Cardiac muscle cell (in vitro differentiated cells and primary cell): ENCODE results near the gene ACTN1. TPM values are rescaled to one million over a fixed set of nuclear protein-coding genes. Genes with fewer than 3 reads are reported as not detected.
A peak's percentile ranks its signal among the peaks of the same experiment; 100 is the strongest.

Experiments
- DNase-seq, 2 donors: peaks; one replicate each; pipeline versions ENCODE4 v3.0.0 to v3.0.0-alpha.2; 2010 to 2017; ENCODE audit warnings: low read depth in 1 of 2, low spot score in 1 of 2
- H3K27ac ChIP-seq: fragments of 200-600 bp; sonication (generic); 2 replicates; pipeline ENCODE4 v1.5.1; 2016
- H3K27me3 ChIP-seq: fragments of 200-600 bp; sonication (generic); 2 replicates; pipeline ENCODE4 v1.6.0; 2016; ENCODE audit warnings: control low read depth
- H3K36me3 ChIP-seq: fragments of 200-600 bp; sonication (generic); 2 replicates; pipeline ENCODE4 v1.5.1; 2016; ENCODE audit warnings: control low read depth
- H3K4me1 ChIP-seq: fragments of 200-600 bp; sonication (generic); 2 replicates; pipeline ENCODE4 v1.8.1; 2017; ENCODE audit warnings: low read depth, mild to moderate bottlenecking, mixed run types
- H3K4me3 ChIP-seq: fragments of 200-600 bp; sonication (generic); 2 replicates; pipeline ENCODE4 v1.5.1; 2016; ENCODE audit warnings: mild to moderate bottlenecking
- H3K9me3 ChIP-seq: fragments of 200-600 bp; sonication (generic); 2 replicates; pipeline ENCODE4 v1.5.1; 2017; ENCODE audit warnings: low read depth, mild to moderate bottlenecking, control low read depth
- polyA plus RNA-seq: library from polyadenylated mRNA; unstranded; fragments of >200 nt; fragmentation: Nextera tagmentation; extraction: Ambion mirVana; gene quantifications from 2 replicates; pipeline ENCODE4 v1.2.1, GENCODE V29; 2016
- total RNA-seq: library from RNA; depleted of rRNA; stranded (reverse); fragments of >200 nt; gene quantifications from 2 replicates; pipeline ENCODE4 v1.2.3, GENCODE V29; 2016
- TF ChIP-seq, protein P1 (sequence below): IDR thresholded peaks from 2 replicates; pipeline ENCODE4 v1.5.1; 2012; ENCODE audit warnings: low read depth, mild to moderate bottlenecking, low read length

ACTN1 gene
- total and polyA plus RNA-seq, 2 experiments from 2014 or later: 167 to 202 TPM

DNA sequence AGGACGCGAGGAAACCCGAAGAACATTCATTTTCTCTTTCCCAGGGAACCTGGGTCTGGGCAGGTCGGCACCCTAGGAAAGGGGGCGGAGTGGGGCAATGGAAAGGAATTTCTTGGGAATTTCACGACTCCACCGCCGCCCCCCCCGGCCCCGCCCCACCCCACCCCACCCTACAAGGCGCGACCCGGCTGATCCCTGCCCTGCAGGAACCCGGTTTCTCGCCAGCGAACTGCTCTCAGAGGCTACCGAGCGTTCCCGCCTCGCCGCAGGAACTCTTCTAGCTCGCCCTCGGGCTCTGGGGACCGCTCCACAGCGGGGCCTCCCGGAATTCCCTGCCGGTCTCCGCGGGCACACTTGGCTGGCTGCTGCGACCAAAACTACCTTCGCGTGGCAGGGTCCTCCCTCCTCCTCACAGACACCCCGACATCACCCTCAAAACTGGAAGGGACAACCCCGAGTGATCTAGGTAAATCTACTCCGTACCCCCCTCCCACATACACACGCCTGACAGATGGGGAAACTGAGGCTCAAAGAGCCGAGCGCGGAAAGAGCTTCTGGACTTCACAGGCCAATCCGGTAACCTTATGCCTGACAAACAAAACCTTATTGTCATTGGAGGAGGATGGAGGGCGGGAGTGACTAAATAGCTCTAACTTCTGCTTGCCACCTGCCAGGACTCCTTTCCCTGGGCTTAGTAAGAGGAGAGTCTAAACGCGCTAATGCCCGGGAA, 785 bp upstream of the ACTN1 start:
- H3K4me1 ChIP-seq: peaks cover 11% of the 10 kb centered on the region
- H3K27ac ChIP-seq: peak overlapping the region; percentile 98
- TF ChIP-seq, protein P1, sequence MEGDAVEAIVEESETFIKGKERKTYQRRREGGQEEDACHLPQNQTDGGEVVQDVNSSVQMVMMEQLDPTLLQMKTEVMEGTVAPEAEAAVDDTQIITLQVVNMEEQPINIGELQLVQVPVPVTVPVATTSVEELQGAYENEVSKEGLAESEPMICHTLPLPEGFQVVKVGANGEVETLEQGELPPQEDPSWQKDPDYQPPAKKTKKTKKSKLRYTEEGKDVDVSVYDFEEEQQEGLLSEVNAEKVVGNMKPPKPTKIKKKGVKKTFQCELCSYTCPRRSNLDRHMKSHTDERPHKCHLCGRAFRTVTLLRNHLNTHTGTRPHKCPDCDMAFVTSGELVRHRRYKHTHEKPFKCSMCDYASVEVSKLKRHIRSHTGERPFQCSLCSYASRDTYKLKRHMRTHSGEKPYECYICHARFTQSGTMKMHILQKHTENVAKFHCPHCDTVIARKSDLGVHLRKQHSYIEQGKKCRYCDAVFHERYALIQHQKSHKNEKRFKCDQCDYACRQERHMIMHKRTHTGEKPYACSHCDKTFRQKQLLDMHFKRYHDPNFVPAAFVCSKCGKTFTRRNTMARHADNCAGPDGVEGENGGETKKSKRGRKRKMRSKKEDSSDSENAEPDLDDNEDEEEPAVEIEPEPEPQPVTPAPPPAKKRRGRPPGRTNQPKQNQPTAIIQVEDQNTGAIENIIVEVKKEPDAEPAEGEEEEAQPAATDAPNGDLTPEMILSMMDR: no peak
- no peaks in the 10 kb centered on the region for H3K27me3 ChIP-seq
- DNase-seq: peak in 1 of 2 donors; percentile 62
- H3K4me3 ChIP-seq: peak overlapping the region; percentile 71
- H3K9me3 ChIP-seq: no peaks in the 10 kb centered on the region
- H3K36me3 ChIP-seq: no peaks in the 10 kb centered on the region

DNA sequence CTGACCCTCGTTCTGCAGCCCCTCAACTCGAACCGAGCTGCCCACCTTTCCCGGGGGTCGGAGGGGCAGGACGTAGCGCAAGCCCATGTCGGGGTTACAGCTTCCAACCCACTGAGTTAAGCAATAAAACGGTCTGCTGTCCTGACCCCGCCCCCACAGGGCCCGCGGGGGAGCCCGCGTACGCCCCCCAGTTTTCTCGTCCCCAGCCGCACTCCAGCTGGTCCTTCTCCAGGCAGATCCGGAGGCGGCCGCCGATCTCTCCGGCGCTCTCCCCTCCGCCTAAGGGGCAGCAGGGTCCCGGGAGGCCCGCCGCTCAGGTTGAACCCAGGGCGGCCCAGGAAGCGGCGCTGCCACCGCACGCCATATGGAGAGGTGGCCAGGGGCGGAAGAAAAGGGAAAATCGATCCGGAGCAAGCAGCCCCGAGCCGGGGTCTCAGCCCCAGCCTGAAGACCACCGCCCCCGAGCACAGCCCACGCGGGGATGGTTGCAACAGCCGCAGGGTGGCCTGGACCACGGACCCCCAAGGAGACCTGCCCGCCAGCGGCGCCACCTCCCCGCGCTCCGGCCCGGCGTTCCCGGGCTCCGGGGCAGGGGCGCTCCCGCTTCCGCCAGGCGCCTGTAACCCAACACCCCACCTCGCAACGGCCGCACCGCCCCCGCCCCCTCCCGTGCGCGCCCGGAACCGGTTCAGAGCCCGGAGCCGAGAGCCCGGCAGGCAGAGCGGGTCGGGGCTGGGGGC, 760 bp downstream of the ACTN1 start:
- H3K36me3 ChIP-seq: no peaks in the 10 kb centered on the region
- peak overlapping the region; percentile 98 for H3K27ac ChIP-seq
- H3K4me3 ChIP-seq: peak overlapping the region; percentile 71
- no peaks in the 10 kb centered on the region for H3K9me3 ChIP-seq
- H3K27me3 ChIP-seq: no peaks in the 10 kb centered on the region
- TF ChIP-seq, protein P1: no peak
- H3K4me1 ChIP-seq: peaks cover 11% of the 10 kb centered on the region
- peak; percentile 77 to 86 for DNase-seq

DNA sequence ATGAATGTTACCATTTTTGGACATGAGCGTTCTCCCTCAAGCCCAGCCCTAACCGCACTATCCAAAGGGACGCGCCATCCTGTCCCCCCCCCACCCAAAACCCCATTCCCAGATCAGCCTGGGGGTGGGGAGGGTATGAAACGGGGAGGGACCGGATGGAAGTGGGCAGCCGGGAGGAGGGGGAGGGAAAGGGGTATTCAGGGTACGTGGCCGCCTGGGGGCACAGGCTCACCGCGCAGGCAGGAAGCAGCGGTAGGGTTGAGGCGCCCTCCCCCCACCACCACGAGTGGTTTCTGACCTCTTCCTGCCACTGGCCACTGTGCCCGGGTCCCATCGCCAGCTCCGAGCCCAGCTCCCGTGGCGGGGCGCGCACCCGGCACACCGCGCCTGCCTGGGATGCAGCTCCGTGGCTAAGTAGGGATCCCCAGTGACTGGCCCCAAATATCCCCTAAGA, 1.4 kb downstream of the ACTN1 start:
- Histone ChIP-seq H3K4me3 (peak overlapping the region; percentile 71), H3K27me3 (no peaks in the 10 kb centered on the region), H3K9me3 (no peaks in the 10 kb centered on the region), H3K36me3 (no peaks in the 10 kb centered on the region), H3K4me1 (peaks cover 11% of the 10 kb centered on the region), H3K27ac (peak overlapping the region; percentile 98)
- peak; percentile 74 to 94 for DNase-seq
- TF ChIP-seq, protein P1: no peak

DNA sequence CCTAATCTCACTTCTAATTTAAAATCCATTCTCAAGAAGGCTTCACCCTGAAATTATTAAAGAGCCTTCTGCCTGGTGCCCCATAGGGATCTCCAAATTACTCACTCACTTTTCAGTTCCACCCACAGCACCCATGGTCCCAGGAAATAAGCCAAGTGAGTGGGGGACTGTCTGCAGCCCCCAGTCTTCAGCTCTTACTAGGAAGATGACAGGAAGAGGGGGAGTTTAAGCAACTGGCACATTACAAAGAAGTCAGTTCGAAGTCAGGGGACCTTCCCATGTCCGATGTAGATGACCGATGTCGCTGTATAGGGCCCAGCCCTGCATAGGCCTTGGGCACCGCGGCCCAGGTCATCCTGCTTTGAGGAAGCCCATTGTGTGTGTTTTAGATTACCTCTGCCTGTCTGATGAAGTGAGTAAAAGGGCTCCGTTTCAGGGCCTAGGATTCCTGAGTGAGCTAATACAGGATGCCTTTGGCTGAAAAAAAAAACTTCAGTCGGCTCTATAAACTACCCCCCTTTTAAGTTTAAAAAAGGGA, 1.9 kb downstream of the ACTN1 start:
- TF ChIP-seq, protein P1: no peak
- Histone ChIP-seq H3K36me3 (no peaks in the 10 kb centered on the region), H3K9me3 (no peaks in the 10 kb centered on the region), H3K27ac (peak overlapping the region; percentile 98), H3K4me3 (peak overlapping the region; percentile 71), H3K27me3 (no peaks in the 10 kb centered on the region), H3K4me1 (peaks cover 11% of the 10 kb centered on the region)
- no peak for DNase-seq

DNA sequence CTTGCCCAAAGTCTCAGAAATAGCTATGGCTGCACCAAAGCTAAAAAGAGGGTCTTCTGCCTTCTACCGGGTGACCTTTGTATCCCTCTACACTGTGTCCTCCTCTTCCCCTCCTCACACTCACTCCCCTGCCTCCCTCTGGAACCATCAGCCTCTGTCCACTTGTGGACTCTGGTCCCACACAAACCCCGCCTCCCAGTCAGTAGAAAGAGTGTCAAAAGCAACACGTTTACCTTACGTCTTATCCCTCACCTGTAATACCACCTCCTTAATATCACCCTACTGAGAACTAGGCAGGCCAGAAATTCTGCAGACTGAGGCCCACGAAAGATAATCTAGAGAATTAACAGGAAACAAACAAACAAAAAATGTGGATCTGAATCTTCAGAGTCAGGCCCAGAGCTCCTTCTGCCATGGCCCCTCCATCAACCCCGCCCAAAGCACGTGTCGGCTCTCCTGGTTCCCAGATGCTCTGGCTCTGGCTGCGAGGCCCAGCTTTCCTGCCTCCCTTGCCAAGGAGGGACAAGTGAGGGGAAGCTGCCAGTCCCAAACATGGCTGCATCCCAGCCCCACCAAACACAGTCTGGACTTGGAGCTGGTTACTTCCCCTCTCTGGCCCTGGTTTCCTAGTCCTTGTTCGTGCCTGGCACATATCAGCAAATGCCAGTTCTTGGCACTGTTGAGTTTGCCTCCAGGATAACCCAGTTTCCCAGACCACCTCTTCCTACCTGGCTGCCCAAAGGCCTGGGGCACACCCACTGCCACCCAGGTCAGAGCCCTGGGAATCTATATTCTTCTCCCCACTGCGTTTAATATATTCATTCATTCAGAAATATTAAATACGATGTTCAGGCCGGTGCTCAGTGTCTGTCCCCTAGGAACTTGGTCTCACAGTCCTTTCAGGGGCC, 2.7 kb downstream of the ACTN1 start:
- DNase-seq: peak in 1 of 2 donors; percentile 40
- H3K4me3 ChIP-seq: no peak overlapping the region
- TF ChIP-seq, protein P1: no peak
- no peaks in the 10 kb centered on the region for H3K9me3 ChIP-seq
- H3K27ac ChIP-seq: peak overlapping the region; percentile 98
- peaks cover 11% of the 10 kb centered on the region for H3K4me1 ChIP-seq
- no peaks in the 10 kb centered on the region for H3K36me3 ChIP-seq
- H3K27me3 ChIP-seq: no peaks in the 10 kb centered on the region
